GM21529 (cell line): ENCODE data around the gene MTMR11.

Experiments used
- ATAC-seq: cut with Tn5 transposase; IDR thresholded peaks from one replicate; pipeline ENCODE4 v1.9.1; 2021; ENCODE audit not compliant: unreplicated experiment

Gene MTMR11

DNA sequence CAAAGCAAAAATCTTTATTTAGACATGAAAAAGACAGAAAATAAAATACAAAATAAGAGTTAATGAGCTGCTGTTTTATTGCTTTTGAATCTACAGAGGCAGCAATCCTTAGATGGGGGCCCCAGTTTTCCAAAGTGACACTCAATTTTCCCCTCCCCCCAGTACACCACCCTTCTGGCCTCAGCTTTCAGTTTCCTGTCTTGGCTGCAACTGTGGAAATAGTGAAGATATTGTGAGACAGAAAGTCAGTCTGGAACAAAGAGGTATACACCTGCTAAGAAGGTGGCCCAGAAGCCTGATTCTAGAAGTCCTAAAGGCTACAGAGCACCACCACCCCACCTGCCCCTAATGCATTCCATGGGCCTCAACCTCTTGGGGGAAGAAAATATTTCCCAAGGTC is 1.1 kb upstream of the MTMR11 start:
- ATAC-seq: no peak

DNA sequence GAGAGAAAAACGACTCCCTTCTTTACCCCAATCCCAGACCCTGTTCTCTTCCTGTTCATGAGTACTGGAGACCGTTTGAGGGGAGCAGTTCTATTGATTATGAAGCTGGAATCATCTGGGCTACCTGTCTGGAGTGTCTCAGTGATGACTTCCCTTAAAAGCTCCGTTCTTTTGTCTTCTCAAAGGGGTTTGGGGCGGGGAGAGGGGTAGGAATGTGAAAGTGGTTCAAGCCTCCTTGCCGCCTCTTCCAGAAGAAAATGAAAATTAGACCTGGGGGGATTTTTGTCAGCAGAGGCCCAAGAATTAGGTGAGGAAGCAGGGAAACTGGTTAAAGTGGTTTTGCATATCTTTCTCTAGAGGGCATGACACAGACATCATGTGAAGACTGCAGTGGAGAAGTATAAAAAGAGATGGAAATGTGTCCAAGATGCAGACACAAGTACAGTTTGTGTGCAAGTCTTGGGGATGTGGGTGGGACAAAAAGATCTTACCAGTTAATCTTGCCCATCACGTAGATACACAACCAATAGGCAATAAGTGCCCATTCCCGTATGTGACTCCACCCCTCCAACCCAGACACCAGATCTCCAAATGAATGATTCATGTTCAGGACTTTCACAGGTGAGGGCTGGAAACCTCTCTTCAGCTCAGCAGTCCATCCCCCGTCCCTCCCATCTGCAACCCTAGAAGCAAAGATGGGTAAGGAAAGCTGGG is 470 bp upstream of the MTMR11 start:
- no peak for ATAC-seq

DNA sequence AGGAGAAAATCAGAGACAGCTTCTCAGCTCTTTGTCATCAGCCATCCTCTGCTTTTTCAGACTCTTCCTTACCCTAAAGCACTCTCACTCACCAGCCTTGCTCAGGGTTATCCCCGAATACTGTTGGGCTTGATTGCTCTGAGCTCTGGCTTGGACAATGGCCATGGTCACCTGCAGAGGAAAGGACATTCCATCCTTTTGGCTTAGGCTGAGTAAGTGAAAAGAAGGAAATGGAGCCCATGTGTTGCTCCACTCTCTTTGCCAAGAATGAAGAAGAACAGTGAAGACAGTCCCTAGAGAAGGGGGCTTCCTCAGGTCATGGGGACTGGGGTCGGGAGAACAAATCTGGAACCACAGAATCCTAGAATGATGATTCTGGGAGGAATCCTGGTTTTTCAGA is 2.3 kb downstream of the MTMR11 start:
- ATAC-seq: no peak

DNA sequence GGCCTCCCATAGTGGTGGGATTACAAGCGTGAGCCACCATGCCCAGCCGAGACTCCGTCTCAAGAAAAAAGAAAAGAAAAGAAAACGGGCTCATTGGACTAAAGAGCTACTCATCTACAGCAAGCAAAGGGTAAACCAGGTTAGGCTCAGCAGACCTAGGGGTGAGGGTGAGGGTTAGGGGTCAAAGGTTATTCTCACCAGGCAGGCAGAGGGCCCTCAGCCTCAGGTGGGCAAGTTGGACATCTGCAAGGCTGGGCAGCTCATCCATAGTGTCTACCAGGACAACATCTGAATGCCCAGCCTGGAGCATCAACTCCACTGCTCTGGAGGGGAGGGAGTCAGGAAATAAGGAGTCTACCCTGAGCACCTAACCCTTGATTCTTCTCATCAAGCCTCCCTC is 3.5 kb downstream of the MTMR11 start:
- ATAC-seq: no peak

DNA sequence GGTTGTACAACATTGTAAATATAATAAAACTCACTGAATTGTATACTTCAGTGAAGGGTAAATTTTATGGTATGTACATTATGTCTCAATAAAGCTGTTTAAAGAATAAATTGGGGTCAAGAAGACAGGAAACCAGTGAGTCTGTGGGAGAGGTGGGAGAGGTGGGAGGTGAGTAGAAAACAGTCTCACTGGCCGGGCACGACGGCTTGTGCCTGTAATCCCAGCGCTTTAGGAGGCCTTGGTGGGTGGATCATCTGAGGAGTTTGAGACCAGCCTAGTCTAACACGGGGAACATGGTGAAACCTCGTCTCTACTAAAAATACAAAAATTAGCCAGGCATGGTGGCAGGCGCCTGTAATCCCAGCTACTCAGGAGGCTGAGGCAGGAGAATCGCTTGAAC is 4.2 kb downstream of the MTMR11 start:
- no peak for ATAC-seq

DNA sequence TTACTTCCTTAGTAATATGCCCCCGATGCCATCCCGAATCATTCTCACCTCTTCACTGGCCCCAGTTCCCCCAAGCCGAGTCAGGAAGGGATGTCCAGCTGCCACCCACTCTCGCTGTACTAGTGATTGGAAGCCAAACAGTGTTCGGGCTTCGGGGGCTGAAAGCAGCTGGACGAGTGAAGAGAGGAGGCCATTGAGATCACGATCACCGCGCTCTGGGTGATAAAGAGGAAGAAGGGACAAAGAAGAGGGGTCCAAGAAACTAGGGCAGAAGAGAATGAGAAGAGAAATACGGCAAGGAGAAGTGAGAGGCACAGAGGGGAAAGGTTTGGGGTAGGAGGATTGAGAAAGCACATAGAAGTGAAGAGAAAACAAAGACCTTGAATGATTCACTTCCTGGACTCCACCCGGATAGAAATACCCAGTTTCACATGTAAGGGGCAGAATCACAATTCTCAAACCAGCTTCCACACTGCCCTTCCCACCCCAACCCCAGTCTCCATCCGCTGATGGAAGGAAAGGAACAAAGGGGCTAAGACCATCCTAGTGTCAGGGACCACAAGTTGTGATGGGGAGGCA is 5.4 kb downstream of the MTMR11 start:
- ATAC-seq: no peak

DNA sequence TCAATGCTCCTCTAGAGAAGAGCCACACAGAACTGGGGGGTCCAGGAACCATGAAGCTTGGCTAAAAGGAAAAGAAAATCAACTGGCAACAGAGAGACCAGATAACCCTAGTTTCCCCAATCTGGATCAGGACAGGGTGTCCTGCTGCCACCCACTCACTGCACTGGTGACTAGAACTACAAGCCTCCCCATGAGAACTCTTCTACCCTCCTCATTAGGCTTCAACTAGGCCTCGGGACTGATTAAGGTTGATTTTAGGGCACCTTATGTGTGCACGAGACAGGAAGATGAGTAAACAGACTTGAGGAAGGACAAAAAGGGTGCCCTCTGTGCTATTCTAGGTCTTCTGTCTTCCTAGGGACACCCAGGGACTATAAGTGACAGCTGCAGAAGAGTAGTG is 6.8 kb downstream of the MTMR11 start:
- no peak for ATAC-seq

DNA sequence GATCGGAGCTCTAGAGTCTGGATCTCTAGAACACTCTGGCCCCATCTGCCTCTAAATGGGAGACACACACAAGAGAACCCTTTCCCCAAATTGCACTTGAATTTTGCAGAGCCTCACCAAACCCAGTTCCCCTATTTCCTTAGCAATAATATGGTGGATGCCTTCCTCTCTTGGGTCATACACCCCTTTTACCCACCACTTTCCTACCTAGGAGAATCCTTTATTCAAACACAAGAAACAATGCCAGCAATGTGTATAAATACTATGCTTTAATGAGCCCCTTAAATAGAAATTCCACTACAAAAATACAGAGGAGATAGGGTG is 8.3 kb downstream of the MTMR11 start:
- no peak for ATAC-seq

DNA sequence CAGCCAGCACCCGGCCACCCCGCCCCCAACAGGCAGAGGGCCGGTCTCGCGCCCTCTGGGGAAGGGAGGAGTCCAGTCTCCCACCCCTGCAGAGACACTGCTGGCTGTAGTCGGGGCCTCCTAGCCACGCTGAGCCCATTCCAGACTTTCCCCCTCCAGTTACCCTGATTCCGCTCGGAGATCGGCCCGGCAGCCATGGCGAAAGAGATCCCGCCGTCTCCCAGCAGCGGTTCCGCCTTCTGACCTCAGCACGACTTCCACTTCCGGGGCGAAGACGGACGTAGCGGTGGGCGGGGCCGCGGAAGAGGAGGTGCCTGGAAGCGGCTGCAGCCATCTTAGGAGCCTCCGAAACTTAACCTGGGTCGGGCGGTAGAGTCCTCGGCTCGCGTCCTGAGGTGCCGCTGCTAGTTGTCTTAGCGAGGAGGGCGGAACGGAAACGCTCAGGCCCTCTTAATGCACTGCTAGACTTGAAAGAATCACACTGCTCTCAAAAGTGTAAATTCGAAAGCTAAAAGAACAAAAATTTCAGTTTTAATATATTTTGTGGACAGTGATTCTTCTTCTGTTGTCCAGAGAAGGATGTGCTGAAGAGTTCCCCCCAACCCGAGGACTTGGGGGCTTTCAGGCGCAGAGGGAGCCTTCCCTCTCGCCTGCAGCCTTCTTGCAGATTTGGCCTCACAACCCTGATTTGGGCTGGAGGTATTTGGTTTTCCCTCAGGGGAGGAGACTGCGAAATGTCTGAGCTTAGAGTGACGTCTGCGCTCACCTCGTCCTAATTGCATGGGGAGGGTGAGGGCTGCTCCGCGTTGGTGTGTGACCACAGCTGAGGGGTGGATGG is 8.9 kb downstream of the MTMR11 start, which contains the start of gene SF3B4:
TSS of gene SF3B4 (minus strand) at position 241 of the 838 bp plus-strand sequence. CDS start at position 197, 44 bp downstream.
- ATAC-seq: peak; percentile 94

DNA sequence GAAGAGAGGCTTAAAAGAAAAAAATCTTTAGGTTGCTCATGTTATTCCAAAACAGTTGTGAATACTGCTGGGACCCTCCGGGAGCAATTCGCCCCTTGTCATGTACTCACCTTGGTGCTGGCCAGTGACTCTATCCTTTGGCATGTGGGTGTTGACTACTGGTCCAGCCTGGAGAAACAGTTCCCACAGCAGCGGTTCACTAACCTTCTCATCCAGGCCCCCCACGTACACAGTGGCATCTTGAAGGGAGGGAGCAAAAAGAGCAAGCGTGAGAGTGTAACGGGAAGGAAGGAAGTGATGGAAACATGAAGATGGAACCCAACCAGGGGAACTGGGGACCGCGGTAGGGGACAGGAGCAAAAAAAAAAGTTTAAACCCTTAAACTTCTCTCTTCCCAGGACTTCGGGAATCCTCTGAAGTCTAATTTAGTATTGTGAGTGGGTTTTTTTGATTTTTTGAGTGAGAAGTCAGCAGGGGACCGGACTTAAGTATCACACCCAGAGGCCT is 9.6 kb downstream of the MTMR11 start:
- ATAC-seq: no peak

DNA sequence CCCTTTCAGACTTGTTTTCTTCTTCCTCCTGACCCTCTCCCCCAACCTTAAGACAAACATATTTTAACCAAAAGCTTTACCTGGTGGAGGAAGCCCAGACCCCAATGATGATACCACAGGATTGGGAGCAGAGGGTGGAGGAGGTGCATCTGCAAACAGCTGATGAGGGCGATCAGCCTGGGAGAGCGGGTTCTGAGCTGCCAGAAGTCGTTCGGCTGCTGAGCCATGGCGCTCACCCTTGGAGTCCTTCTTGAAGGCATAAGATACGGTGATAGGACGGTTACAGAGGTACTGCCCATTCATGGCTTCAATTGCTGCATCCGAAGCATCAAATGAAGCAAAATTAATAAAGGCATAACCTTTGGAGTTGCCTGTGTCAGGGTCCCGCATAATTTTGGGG is 10.4 kb downstream of the MTMR11 start:
- ATAC-seq: no peak

DNA sequence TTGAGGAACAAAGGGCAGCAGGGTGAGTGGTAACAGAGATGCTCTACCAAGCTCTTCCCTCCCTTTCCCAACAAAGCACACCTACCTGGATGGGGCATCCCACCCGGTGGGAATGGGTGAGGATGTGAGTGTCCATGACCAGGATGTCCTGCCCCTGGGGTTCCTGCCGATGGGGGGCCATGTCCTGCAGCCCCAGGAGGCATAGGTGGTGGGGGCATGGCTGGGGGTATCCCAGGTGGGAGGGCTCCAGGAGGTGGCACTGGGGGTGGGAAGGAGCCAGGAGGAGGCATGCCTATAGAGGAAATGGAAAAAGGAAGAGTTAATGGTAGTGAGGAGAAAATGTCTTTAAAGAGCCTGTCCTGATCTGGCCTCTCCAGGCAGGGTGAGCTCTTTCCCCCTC is 10.9 kb downstream of the MTMR11 start:
- no peak for ATAC-seq

DNA sequence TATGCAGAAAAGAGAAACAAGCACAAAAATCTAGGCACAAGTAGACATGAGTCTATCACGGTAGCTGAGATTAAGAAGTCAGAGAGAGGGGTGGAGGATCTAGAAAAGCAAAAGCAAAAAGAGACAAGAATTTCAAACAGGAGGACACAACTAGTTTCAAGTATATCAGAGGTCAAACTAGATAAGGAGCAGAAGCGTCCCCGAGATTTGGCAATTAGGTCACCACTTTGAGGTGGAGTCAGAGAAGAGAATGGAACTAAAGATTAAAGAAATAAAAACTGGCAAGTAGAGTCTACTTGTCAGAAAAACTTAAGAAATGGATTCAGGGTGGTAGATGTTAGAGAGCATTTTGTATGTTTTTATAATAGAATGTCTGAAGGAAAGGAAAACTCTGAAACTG is 11.3 kb downstream of the MTMR11 start:
- ATAC-seq: no peak

DNA sequence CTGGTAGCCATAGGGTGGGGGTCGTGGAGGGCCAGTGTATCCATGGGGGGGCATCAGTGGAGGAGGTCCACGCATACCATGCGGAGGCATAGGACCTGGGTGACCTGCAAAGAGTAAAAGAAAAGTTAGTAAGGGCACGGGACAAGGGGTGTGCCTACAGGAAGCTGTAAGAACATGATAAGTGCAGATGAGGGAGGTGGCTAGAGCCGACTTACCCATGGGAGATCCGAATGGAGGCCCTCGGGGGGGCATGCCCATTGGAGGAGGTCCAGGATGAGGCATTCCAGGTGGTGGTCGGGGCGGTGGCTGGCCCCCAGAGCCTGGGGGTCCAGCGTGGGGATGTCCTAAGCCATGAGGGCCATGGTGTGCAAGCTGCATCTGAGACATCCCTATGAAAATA is 13.1 kb downstream of the MTMR11 start:
- no peak for ATAC-seq

DNA sequence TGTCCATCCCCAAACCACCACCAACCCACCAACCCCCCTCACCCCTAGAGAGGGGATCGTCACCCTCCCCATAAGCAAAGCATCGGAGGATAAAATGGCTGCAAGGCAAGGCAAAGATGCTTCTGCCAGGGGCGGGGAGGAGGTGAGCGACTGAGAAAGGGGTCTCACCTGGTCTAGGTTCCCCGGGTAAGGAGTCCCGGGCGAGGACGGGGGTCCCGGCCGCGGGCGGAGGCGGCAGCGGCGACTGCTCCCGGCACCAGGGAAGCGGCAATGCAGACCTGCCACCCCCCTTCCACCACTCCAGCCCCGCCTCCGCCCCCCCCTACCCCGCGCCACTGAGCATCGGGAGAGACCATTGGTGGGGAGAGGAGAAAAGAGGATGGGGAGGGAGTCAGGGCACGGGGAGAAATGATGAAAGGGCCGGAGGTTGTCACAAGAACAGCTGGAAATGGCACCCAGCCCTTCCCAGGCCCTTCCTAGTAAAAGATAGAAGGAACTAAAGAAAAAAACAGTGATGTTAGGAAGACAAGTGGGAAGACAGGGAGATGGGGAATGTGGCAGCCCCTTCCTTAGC is 19.0 kb downstream of the MTMR11 start, which contains the start of gene SV2A:
TSS of gene SV2A (minus strand) at position 274 of the 574 bp plus-strand sequence. CDS start 4,004 bp downstream, outside the sequence.
- ATAC-seq: no peak

DNA sequence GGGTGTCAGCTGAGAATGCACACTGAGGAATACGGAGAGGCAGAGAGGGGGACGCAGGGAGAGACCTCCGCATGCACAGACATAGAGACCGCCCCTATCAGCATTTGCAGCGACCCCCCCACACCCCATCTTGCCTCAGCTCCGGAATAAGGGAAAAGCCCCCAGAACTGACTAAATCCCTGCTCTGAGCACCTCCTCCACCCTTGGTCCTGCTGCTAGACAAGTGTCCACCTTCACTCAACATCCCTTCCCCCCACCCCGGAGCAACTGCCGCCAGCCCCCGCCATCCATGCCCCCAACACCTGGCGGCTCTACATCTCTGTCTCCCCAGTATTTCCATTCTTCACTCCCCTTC is 19.8 kb downstream of the MTMR11 start:
- ATAC-seq: no peak

DNA sequence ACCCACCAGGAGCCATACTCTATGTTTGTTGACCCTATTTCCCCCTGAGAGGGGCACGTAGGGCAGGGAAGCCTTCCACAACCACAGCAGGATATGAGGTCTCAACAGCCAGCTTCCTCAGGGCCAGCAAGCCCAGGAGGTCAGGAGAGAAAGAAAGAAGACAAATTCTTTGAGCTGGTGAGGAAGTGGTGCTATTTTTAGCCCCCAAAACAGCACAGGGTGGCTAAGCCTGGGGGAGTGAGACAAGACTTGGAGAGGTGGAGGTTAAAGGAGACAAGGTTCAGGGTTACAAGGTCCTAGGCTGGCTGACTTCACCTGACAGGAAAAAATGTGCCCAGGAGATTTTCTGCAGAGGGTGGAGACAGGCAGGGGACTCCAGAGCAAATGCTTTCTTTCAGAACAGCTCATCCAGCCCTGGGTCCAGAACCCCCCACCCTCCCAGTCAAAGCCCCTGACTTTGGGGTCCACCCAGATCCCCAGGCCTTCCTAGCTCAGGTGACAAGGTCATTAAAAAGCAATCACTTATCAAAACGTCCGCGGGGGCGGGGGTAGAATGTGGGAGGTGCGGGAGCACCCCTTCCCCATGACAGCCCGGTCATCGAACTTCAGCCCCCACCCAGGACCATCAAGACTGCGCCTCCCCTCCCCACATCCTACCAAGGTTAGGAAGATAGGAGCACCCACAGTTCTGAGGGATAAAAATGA is 20.3 kb downstream of the MTMR11 start:
- ATAC-seq: no peak

DNA sequence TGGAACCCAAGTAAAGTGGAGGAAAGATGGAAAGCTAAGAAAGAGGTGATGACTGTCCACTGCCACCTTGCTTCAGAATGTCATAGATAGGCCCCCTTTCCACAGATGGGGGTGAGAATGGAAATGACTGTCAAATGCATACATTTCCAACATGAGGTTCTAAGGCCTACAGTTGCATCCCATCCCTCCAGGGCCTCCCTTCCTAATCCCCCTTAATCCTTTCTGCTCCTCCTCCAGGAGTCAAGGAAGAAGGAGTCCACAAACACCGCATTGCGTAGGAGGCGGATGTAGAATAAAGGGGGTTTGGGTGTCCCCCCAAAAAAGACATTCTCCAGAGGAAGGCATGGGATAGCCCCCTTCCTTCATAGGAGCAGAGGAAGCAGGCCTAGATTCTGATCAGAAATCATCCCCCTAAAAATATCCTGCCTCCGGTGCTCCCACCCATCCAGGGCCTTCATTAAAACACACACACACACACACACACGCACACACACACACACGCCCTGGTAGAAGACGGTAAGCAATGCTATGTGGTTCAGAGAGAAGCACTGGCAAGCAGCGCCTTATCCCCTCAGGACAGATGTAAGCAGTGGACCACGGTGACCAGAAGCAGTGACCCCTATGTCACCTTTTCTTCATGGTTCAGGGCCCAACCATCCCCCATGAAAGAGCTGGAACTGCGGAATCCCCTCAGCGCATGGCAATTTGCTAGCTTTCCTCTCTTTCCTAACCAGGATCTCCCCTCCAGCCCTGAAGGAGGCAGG is 21.1 kb downstream of the MTMR11 start:
- ATAC-seq: no peak

DNA sequence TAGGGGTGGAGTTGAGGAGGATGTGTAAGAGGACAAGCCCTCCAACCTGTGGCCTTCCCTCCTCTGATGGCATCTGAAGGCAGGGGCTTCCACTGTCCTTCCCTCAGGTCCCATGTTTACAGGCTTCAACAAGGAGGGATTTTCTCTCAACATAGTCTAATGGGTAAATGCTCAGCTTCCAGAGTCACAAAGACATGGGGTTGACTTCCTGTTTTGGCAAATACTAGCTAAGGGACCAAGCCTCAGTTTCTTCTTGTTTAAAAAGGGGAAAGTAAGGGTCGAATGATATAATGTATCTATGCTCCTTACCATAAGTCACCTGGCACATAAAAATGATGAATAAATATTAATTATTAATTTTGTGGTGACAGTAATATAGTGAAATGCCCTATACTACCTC is 22.1 kb downstream of the MTMR11 start:
- no peak for ATAC-seq

DNA sequence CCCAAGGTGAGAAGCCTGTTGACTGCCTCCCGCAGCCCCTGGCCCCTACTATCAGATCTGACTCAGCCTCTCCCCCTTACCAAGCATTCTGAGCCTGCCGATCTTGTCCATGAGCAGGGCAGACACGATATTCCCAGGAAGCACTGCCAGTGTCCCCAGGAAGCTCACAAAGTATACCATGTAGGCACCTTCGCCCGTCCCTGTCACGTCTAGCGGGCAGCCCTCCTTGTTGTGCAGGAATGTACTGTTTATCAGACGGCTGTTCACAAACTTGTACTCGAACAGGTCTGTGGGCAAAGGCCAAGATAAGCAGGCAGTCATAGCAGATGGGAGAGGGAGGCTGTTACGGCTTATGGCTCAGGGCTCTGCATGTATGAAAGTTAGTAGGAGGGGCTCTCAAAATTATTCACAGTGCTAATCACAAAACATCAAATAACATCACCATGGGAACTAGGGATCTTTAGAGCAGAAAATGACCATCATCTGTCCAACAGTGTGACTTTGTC is 30.1 kb downstream of the MTMR11 start:
- no peak for ATAC-seq
